ENCODE data around the gene MRPS27. TPM values are rescaled to one million over a fixed set of nuclear protein-coding genes. Genes with fewer than 3 reads are reported as not detected.
"Not testable (repeated sequence)": the region's sequence is repeated elsewhere in the genome, so short reads cannot be mapped to it uniquely, and the experiment has no call there.

MRPS27 gene
- total RNA-seq, 2 experiments from 2014 or later: 87.8 to 101 TPM

- CTCF ChIA-PET: no interaction called here
- POLR2A ChIA-PET: no interaction called here
Measured at GRCh38 chr5:72328172-72328571, 8.1 kb upstream of the MRPS27 start.

- ChIA-PET CTCF (no interaction called here), POLR2A (no interaction called here)
Measured at GRCh38 chr5:72326306-72326649, 6.2 kb upstream of the MRPS27 start.

GRCh38 chr5:72325566-72326305, 5.7 kb upstream of the MRPS27 start:
- POLR2A ChIA-PET: no interaction called here
- CTCF ChIA-PET: interaction anchor here (0.6 kb wide), 1 partner anchor 227 kb away, joined by 4 read pairs; no protein-coding TSS in a partner anchor

- ChIA-PET CTCF (no interaction called here), POLR2A (no interaction called here)
Measured at GRCh38 chr5:72324189-72324825, 4.3 kb upstream of the MRPS27 start.

GRCh38 chr5:72319435-72319975, 535 bp downstream of the MRPS27 start:
- ChIA-PET CTCF (interaction anchor here (0.7 to 2.9 kb wide), 3 partner anchors 11 to 674 kb away, joined by 7 to 24 read pairs (median 11); no protein-coding TSS in a partner anchor), POLR2A (interaction anchor here (2.8 kb wide), 1 partner anchor 12 kb away, joined by 44 read pairs; no protein-coding TSS in a partner anchor)

GRCh38 chr5:72314571-72315172, 5.4 kb downstream of the MRPS27 start:
- ChIA-PET CTCF (no interaction called here), POLR2A (no interaction called here)

- ChIA-PET CTCF (no interaction called here), POLR2A (no interaction called here)
Measured at GRCh38 chr5:72313141-72313540, 6.9 kb downstream of the MRPS27 start.

GRCh38 chr5:72308853-72309191, 11.2 kb downstream of the MRPS27 start:
- ChIA-PET POLR2A (interaction anchor here (1.4 to 2.1 kb wide), 2 partner anchors 11 to 13 kb away, joined by 5 to 44 read pairs; partner anchors contain the start of genes MRPS27 and PTCD2), CTCF (interaction anchor here (0.8 to 3.4 kb wide), 6 partner anchors 9 to 174 kb away, joined by 3 to 24 read pairs (median 3); partner anchors contain the start of genes MRPS27 and PTCD2)

GRCh38 chr5:72307968-72308852, 11.8 kb downstream of the MRPS27 start:
- CTCF ChIA-PET: interaction anchor here (0.8 to 3.4 kb wide), 7 partner anchors 10 to 587 kb away, joined by 3 to 24 read pairs (median 3); partner anchors contain the start of genes MRPS27 and PTCD2
- POLR2A ChIA-PET: interaction anchor here (1.4 to 2.1 kb wide), 2 partner anchors 12 to 14 kb away, joined by 5 to 44 read pairs; partner anchors contain the start of genes MRPS27 and PTCD2

- POLR2A ChIA-PET: interaction anchor here (0.7 to 2.1 kb wide), 3 partner anchors 12 to 66 kb away, joined by 3 to 44 read pairs (median 5); partner anchors contain the start of genes MRPS27 and PTCD2
- CTCF ChIA-PET: interaction anchor here (1.2 to 3.4 kb wide), 5 partner anchors 10 to 587 kb away, joined by 3 to 24 read pairs (median 3); partner anchors contain the start of genes MRPS27 and PTCD2
Measured at GRCh38 chr5:72307573-72307967, 12.5 kb downstream of the MRPS27 start.

- CTCF ChIA-PET: no interaction called here
- POLR2A ChIA-PET: interaction anchor here (0.5 kb wide), 1 partner anchor 457 kb away, joined by 3 read pairs; no protein-coding TSS in a partner anchor
Measured at GRCh38 chr5:72305194-72306142, 14.6 kb downstream of the MRPS27 start.

- ChIA-PET POLR2A (no interaction called here), CTCF (no interaction called here)
Measured at GRCh38 chr5:72302171-72302570, 17.9 kb downstream of the MRPS27 start.

GRCh38 chr5:72301557-72301956, 18.5 kb downstream of the MRPS27 start:
- POLR2A ChIA-PET: no interaction called here
- CTCF ChIA-PET: no interaction called here

- CTCF ChIA-PET: no interaction called here
- POLR2A ChIA-PET: no interaction called here
Measured at GRCh38 chr5:72300590-72301339, 19.3 kb downstream of the MRPS27 start.

- ChIA-PET POLR2A (no interaction called here), CTCF (interaction anchor here (1.6 kb wide), 1 partner anchor 29 kb away, joined by 3 read pairs; no protein-coding TSS in a partner anchor)
Measured at GRCh38 chr5:72298711-72299110, 21.3 kb downstream of the MRPS27 start.

GRCh38 chr5:72298136-72298535, 21.9 kb downstream of the MRPS27 start:
- POLR2A ChIA-PET: not testable (repeated sequence)
- CTCF ChIA-PET: interaction anchor here (1.6 kb wide), 1 partner anchor 28 kb away, joined by 3 read pairs; no protein-coding TSS in a partner anchor

- POLR2A ChIA-PET: no interaction called here
- CTCF ChIA-PET: no interaction called here
Measured at GRCh38 chr5:72296256-72296655, 23.8 kb downstream of the MRPS27 start.
